Tibial nerve (tissue), 3 donors: ENCODE results near the gene MROH7.

ENCODE experiments used
- POLR2A ChIP-seq, 2 donors: fragments of 450-650 bp; IDR thresholded peaks; one replicate each; pipeline ENCODE4 v1.6.1; 2017; ENCODE audit warnings: antibody characterized with exemption in 2 of 2, mild to moderate bottlenecking in 2 of 2, moderate library complexity in 2 of 2
- TF ChIP-seq, protein P1 (sequence below), 5 experiments: fragments of 200-600 bp in 3 of 5; fragments of 450-650 bp in 2 of 5; sonication (generic) in 3 of 5; IDR thresholded peaks; one replicate each; pipeline ENCODE4 v1.5.1; 2016 to 2019; ENCODE audit warnings: antibody characterized with exemption in 5 of 5, mild to moderate bottlenecking in 3 of 5, moderate library complexity in 2 of 5

DNA sequence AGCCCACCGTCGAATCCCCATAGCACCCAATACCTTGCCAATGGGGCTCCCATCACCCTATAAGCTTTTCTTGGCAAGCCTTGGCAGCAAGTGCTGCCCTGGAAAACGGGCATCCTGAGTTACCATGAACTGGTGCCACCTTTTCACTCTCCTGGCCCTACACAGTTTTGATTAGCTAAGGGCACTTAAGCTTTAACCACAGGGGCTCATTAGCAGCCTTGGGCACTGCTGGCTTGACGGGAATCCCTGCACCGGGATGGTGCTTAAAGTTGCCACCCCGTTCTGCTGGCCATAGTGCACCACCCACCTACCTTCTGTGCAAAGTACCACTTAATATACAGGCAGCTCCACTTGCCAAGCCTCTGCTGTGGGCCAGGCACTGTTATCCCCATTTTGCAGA is 109.0 kb downstream of the MROH7 start:
- TF ChIP-seq POLR2A (IDR thresholded peaks at IDR 0.05), result no peak
- TF ChIP-seq, protein P1, sequence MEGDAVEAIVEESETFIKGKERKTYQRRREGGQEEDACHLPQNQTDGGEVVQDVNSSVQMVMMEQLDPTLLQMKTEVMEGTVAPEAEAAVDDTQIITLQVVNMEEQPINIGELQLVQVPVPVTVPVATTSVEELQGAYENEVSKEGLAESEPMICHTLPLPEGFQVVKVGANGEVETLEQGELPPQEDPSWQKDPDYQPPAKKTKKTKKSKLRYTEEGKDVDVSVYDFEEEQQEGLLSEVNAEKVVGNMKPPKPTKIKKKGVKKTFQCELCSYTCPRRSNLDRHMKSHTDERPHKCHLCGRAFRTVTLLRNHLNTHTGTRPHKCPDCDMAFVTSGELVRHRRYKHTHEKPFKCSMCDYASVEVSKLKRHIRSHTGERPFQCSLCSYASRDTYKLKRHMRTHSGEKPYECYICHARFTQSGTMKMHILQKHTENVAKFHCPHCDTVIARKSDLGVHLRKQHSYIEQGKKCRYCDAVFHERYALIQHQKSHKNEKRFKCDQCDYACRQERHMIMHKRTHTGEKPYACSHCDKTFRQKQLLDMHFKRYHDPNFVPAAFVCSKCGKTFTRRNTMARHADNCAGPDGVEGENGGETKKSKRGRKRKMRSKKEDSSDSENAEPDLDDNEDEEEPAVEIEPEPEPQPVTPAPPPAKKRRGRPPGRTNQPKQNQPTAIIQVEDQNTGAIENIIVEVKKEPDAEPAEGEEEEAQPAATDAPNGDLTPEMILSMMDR (IDR thresholded peaks at IDR 0.05), result no peak
